ENCODE measurements around the gene DUSP8.
"Not testable (repeated sequence)": the region's sequence is repeated elsewhere in the genome, so short reads cannot be mapped to it uniquely, and the experiment has no call there.

DNA sequence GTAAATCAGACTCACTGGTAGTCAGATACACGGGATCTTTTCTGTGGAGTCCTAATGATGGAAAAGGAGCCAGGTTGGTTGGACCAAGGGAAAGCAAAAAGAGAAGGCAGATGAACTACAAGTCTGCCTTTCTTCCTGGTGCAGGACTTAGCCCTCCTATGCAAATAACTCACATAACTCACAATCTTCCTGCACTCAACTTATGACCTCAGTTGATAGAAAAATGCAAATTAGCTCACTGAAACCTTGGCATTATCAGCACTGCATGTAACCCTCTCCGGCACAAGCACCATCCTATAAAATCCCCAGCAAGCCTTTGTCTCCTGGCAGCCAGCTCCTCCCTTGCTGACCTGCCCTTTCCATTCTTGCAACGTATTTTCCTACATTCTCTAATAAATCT lies 29.6 kb upstream of the DUSP8 start:
- not testable (repeated sequence) for TF ChIP-seq CTCF (IDR thresholded peaks at IDR 0.05); POLR2A (IDR thresholded peaks at IDR 0.05); POLR2AphosphoS5 (IDR thresholded peaks at IDR 0.05); EP300 (IDR thresholded peaks at IDR 0.05; ENCODE audit: low read depth)
